Hematopoietic multipotent progenitor cell (in vitro differentiated cells): Measurements from ENCODE around the gene FBXL5. TPM values are rescaled to one million over a fixed set of nuclear protein-coding genes. Genes with fewer than 3 reads are reported as not detected.
A peak's percentile ranks its signal among the peaks of the same experiment; 100 is the strongest.
"Not testable (repeated sequence)": the region's sequence is repeated elsewhere in the genome, so short reads cannot be mapped to it uniquely, and the experiment has no call there.

Source experiments
- DNase-seq, 3 donors: peaks; one replicate each; pipeline ENCODE4 v3.0.0-alpha.2; 2011 to 2015; ENCODE audit warnings: low read depth in 2 of 3, low spot score in 2 of 3
- total RNA-seq: library from RNA; depleted of rRNA; stranded (reverse); fragments of >200 nt; gene quantifications from one replicate; pipeline ENCODE4 v1.2.3, GENCODE V29; 2012

FBXL5 gene
- total RNA-seq, 1 donor, result 47.4 TPM

DNA sequence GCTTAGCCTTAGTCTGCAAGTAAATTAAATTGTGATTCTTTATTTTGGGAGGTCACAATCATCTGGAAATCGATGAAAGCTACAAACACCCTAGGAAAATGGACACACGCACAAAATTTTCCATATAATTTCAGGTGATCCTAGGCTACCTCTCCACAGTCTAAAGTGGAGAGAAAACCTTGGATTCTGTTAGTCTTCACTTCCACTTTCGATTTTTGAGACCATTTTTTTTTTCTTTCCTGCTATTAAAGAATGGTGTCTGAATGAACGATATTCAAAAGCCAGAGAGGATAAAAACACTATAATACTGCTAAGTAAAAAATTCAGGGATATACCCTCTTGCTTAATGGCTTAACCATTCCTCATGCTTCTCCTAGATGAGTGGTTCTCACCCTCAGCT is 1.7 kb downstream of the FBXL5 start:
- peak in 1 of 3 donors; percentile 21 for DNase-seq

- DNase-seq, result no peak
These were observed 2.3 kb downstream of the FBXL5 start for GRCh38 chr4:15652841-15653240.

GRCh38 chr4:15652191-15652590 is 3.0 kb downstream of the FBXL5 start:
- no peak for DNase-seq

GRCh38 chr4:15651676-15652075 is 3.5 kb downstream of the FBXL5 start:
- no peak for DNase-seq

DNA sequence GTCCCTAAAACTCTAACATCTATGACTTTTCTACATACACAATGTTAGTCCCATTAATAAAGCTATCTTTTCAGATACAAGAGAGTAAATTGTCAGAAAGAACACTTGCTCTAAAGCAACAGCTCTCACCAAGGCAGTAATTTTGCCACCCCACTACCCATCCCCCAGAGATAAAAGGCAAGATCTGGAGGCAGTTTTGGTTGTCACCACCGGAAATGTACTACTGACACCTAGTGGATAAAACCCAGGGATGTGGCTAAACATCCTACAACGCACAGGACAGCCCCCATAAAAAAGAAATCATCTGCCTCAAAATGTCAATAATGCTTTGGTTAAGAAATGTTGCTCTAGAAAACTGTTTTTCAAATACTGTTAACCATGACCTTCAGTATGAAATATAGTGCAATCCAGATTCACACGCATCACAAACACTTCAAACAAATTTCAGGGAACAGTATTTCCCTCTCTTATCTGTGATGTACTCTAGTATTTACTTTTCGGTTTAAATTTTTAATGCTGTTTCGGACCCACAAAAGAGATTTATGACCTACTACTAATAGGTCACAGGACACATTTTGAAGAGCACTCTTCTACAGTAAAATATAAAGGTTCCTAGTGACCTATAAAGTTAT is 5.1 kb downstream of the FBXL5 start:
- peak; percentile 30 to 87 (median 77) for DNase-seq

GRCh38 chr4:15648600-15648999 is 6.6 kb downstream of the FBXL5 start:
- DNase-seq, result no peak

GRCh38 chr4:15638418-15638817 is 16.7 kb downstream of the FBXL5 start:
- DNase-seq, result no peak

DNA sequence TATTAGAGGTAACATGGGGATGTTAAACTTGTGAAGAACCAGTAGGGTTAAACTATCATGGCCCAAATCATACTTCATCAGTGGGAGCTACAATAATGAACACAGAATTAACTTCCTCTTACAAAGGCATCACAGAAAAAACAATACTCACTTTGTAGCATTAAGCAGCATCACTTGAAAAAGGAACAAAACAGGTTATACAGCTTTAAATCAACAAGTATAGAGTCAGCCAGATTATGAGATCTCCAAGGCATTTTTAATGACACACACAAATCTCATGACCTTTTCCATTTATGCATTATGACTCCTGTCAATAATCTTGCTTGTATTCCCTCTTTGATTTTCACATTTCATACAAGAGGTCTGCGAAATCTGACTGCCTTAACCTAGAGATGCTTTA is 18.3 kb downstream of the FBXL5 start:
- no peak for DNase-seq

GRCh38 chr4:15617407-15617806 is 37.8 kb downstream of the FBXL5 start:
- not testable (repeated sequence) for DNase-seq

- not testable (repeated sequence) for DNase-seq
These were observed 40.3 kb downstream of the FBXL5 start for GRCh38 chr4:15614891-15615290.

DNA sequence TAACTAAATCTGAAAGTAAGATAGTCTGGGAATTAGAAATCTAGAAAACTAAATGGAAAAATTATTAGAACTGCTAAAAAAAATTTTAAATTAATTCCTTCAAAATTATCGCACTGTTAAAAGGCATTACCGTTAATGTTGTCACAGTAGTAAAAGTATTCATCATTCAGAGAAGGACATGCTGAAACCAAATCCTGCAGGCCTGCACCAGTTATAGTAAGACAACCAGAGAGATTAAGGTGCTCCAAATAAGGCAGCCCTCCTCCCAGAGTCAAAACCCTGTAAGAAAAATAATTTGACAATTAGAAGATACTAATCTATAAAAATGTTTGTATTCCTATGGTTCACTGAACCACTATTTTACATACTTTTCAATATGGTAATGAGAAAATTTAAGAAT is 43.0 kb downstream of the FBXL5 start:
- no peak for DNase-seq

DNA sequence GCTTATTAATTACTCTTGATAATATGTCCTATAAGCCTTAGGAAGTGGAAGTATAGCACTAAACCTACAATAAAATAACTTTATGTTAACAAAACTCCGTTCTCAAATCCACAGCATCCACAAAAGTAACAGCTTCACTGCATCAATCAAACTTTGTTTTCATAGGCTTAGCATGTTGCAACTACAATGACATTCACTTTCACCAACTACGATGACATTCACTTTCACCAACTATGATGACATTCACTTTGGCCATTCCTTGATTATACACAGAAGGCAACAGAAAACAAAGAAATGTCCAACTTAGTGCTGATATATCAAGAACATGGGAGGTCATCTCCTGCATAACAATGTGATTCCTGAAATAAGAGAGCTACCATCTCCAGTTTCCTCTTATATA is 44.3 kb downstream of the FBXL5 start:
- DNase-seq, result no peak

GRCh38 chr4:15605537-15605936 is 49.6 kb downstream of the FBXL5 start:
- DNase-seq, result no peak

- no peak for DNase-seq
These were observed 53.3 kb downstream of the FBXL5 start for GRCh38 chr4:15601862-15602261.

- DNase-seq, result no peak
These were observed 55.0 kb downstream of the FBXL5 start for GRCh38 chr4:15600176-15600575.

DNA sequence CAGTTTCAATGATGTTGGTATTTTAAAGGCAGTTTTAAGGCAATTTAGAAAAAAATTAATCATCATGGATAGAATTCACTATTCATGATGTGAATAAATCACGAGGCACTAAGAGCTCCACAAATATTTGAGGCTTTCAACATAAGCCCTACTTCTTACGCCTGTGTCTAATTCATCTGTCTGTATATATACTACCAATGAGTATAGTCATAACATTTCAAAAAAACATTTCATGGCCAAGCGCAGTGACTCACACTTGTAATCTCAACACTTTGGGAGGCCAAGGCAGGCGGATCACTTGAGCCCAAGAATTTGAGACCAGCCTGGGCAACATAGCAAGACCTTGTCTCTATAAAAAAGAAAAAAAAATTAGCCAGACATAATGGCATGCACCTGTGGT is 56.5 kb downstream of the FBXL5 start:
- DNase-seq, result no peak

- DNase-seq, result no peak
These were observed 62.4 kb downstream of the FBXL5 start for GRCh38 chr4:15592799-15593198.

- no peak for DNase-seq
These were observed 67.5 kb downstream of the FBXL5 start for GRCh38 chr4:15587649-15588048.

DNA sequence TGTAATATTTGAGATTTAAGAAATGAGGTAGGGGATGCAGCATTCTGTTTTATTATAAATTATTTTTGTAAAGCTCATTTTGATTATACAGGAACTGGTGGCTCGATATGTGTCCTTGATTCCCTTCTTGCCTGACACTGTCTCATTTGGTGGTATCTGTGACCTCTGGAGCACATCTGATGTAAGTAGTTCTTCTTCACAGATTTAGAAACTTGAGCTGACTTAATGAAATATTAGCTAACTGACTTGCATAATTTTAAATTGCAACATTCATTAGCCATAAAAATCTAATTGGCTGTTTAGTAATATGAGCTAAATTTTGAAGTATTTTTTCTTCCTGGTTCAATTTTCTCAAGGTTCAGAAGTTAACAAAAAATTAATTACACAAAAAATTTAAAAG is 69.1 kb downstream of the FBXL5 start:
- DNase-seq, result no peak

GRCh38 chr4:15585331-15585730 is 69.8 kb downstream of the FBXL5 start:
- no peak for DNase-seq

- DNase-seq, result no peak
These were observed 70.4 kb downstream of the FBXL5 start for GRCh38 chr4:15584785-15585184.

DNA sequence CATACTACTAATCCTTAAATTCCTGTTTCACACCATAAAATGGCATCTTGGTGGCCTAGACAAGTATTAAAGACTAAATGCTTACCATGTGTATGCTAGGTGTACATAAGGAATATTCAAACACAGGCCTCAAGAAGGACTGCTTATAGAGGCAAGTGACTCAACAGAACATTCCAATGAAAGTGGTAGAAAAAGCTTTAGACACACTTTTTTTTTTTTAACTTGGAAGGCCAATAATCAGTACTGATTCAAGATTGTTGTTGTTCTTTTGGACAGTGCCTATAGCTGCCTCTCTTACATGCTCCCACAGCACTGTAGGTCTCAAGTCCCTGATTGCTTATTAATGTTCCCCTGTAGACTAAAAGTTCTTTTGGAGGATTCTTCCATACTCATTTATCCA is 77.6 kb downstream of the FBXL5 start:
- no peak for DNase-seq

GRCh38 chr4:15575966-15576365 is 79.2 kb downstream of the FBXL5 start:
- DNase-seq, result no peak
